ENCODE data around the gene IQGAP3.
A peak's percentile ranks its signal among the peaks of the same experiment; 100 is the strongest.

The IQGAP3 gene

DNA sequence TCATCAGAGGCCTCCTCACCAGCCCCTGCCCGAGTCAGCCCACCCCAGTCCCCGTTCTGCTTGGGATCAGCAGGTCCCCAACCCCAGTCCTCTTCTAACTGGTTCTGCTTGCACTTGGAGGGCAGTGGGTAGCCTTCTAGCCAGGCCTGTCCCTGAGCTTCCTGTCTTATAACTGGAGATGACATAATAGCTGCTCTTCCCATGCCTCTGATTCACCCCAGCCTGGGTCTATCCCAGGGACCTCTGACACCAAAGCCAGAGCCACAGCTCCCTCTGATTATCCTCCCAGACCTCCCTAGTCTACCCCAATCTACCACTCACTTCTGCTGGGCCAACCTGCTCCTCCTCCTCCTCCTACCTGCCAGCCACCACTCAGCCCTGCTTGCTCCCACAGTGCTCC lies 31.4 kb downstream of the IQGAP3 start:
- DNase-seq (ENCODE audit: low read depth) = peak; percentile 43

DNA sequence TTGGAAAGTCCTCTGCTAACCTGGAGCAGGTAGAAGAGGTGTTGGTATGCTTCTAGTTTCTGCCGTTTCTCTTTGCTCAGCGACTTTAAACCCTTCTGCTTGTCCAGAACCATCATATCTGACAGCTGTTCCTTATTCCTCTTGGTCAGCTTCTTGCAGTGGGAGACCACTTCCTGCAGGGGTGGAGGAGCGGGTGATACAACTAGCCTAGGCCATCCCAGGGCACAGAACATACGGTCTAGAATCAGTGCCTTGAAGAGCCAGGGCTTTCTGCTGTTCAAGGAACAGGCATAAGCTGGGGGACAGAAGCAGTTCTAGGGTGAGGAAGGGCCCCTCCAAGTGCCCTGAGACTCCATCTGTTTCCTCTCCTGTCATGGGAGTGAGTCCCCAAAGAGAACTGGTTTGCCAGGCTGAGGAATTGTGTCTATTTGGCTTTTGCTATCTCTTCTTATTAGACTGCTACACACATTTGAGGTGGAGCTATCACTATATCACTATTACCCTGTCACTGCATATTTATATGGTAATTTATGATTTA lies 32.5 kb downstream of the IQGAP3 start:
- no peak for DNase-seq (ENCODE audit: low read depth)

DNA sequence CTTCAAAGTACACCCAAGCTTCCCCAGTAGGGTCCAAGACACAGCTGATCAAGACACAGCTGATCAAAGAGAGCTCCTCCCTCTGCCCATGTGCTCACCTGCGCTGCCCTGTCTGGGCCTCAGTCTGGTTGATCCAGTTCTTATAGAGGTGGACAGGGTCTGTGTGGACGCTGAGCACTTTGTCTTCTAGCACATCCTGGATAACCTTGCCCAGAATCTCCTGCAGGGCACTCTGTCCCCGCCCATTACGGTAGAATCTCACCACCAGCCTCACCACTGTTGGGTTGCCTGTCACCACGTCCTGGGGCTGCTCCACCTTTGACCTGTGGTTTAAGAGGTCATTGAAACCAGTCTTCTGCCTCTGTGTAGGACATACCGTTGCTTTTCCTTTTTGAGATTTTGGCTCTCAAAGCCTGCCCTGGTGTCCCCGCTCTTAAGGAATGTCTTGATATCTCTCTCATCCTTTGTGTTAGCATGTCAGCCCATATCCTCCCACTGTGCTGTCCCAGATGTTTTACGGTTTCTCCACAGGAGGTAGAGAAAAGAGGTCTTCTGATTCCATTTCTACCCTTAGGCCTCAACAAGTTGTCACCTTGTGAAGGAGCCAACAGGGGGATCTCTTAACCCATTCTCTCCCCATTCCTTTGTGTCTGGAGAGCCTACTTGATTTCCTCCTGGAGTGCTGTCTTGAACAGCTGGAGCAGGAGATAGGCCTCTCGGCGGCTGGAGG lies 33.5 kb downstream of the IQGAP3 start:
- no peak for DNase-seq (ENCODE audit: low read depth)

DNA sequence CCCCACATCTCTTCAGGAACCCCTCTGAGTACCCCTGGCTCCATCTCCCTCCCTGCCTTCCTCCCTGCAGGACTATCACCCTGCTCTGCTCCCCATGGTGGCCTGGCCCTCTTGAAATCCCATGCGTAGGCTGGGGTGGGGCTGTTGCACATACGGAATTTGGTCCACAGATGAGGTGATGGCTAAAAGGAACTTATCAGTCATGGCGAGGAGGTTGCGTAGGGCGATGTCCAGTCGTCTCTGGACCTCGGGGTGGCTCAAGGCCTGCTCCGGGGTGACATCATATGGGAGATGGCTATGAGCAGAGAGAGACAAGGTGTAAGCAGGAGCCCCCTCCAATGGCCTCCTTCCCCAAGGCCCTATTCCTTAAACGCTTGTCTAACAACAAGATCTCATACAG lies 35.3 kb downstream of the IQGAP3 start:
- DNase-seq (ENCODE audit: low read depth) = no peak

DNA sequence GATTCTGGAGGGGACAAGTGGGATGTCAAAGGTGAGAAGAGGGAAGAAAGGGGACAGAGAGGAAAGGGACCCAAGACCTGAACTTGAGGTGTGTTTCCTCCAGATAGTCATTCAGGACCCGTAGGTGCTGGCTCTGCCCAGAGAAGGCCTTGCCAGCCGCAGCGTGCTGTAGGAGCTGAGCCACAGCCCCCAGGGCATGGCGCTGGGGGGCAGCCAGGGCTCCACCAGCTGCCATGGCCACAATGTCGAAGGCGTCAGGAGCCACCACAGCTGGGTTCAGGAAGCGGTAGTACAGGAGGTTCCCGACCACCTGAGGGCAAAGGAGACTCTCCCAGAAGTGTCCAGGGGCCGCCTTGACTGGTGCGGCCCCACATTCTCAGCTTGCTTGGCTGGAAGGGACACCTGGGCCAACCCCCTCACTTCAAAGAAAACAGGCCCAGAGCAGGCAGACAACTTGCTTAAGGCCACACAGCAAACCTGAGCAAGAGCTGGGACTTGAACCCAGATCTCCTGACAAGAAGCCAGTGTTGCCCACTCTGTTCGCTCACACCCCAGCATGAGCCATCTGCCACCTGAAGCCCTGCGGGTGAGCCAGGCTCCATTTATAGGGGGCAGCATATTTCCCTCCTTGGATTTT lies 37.8 kb downstream of the IQGAP3 start:
- DNase-seq (ENCODE audit: low read depth) = no peak

DNA sequence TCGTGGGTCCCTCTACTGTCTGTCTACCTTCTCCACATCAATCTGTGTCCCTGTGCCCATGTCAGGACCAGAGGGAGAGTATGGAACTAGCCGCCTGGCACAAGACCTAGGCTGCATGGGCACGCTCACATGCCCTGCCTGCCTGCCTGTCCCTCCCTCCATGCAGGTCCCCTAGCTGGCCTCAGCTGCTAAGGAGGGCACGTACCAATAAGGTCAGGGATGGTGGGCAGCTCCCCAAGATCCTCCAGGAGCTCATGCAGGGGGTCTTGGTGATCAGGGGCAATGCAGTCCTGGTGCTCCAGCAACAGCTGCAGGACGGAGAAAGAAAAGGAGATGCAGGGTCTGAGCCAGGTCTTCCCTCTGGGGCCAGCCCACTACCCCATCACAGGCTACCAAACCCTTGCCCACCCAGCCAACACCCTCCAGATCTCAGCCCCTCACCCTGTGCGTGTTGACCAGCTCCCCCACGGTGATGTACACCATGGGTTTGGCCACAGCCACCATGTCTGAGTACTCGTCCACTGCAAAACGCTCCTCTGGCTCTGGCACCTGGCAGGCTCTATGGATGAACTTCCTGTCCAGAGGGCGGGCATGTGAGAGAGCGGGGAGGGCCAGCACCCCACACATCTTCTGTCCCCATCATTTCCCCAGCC lies 38.7 kb downstream of the IQGAP3 start:
- DNase-seq (ENCODE audit: low read depth) = no peak

DNA sequence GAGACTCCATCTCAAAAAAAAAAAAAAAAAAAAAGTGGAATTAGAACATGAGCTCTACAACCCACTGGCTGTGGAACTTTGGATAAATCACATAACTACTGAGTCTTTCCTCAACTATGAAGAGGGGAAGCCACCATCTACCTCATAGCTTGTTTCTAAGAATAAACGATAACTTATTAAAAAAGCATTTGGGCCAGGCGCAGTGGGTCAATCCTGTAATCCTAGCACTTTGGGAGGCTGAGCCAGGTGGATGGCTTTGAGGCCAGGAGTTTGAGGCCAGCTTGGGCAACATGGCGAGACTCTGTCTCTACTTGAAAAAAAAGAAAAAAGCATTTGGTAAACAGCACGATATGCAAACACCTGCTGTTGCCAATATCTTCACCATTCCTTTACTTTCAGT lies 40.0 kb downstream of the IQGAP3 start:
- DNase-seq (ENCODE audit: low read depth) = no peak

DNA sequence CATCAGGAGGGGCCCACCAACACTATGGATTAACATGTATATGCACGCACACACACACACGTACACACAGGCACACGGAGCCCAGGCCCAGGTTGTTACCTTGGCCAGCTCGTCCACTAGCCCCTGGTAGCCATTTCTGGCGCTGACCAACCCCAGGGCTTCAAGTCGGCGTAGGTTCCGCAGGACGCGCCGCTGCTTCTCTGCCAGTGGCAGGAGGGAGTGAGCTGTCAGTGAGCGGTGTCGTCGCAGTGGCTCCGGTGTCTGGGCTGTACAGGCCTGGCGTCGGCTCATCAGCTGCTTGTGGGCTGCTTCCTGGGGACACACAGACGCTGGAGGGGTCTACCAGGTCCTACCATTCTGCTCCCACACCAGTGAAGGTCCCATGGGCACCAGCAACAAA lies 42.4 kb downstream of the IQGAP3 start:
- DNase-seq (ENCODE audit: low read depth) = no peak

DNA sequence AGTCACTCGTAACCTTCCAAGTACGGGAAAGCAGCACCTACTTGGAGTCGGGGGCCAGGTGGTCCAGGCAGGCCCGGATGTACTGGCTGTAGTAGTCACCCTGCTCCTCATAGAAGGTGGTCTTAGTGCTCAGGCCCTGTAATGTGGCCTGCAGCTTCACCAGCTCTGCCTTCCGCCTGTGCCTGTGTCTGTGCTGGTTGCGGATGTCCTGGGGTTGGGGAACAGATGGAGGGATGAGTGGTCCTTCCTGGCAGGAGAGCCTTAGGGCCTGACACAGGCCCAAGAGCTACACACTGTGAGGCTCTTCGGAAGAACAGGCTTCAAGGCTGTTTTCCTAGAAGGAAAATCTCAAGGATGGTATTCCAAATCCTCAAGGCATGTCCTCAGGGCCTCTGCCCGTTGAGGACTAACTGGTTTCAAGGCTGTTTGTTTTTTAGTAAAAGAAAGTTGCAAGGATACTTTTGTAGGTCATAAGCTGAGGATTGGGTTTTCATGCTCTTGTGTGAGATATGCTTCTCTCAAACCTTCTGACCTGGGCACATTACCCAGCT lies 43.4 kb downstream of the IQGAP3 start:
- no peak for DNase-seq (ENCODE audit: low read depth)

DNA sequence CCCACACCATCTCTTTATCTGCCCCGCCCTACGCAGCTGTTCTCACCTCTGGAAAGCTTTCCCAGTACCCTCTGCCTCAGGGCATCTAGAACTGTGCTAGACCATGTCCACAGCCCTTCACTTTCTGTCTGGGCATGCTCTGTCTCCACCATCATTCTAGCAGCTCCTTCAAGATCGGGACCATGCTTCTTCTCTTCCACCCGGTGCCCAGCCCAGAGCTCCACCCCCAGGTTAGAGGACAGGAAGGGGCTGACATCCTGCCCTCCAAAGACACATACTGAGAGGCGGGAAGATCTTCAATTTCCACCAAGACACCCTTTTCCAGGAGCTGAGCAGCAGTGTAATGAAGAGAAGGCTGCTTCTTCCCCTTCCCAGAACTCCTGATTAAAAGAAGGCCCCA lies 44.1 kb downstream of the IQGAP3 start:
- no peak for DNase-seq (ENCODE audit: low read depth)

DNA sequence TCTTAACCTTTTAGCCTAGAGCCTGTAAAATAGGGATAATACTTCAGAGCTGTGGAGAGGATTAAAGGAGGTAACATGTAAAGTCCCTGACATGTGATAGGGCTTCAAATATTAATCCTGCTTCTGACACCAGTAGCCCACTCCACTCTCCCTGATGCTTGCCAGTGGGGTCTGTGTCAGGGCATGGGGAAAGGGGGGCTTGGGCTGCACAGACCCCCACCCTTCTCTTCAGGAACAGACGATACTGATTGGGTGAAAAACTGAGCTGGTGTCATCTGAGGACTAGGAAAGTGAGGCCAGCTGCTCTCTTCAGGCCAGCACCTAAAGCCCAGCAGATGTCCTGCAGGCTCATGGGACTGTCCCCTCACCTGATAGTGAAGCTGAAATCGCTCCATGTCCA lies 44.8 kb downstream of the IQGAP3 start:
- no peak for DNase-seq (ENCODE audit: low read depth)

DNA sequence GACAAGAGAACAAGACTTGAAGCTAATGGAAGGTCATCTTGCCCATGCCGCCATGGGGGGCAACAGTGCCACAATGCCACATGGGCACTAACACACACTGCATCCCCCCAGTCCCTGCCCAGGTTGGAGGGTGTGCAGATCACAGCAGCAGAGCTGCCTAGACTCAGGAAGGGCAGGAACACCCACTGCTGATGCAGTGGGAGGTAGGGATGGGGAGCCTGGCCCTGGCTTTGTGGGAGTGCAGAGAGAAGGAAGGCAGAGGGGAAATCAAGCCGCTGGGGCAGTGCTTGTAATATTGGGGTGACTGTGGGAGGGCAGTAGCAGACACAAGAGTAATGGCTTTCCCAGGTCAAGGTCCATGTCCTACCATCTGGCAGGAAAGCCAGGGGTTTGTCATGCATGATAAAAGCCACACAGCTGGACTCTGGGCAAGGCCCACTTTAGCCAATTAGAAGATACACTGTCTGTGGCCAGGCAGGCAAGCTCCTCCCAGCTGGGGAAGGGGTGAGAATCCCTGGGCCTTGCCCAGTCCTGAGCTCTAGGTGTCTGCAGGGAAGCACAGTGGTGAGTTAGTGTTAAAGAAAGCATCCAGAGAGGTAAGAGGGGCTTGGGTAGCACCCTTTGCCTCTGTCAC lies 46.4 kb downstream of the IQGAP3 start:
- DNase-seq (ENCODE audit: low read depth) = no peak

DNA sequence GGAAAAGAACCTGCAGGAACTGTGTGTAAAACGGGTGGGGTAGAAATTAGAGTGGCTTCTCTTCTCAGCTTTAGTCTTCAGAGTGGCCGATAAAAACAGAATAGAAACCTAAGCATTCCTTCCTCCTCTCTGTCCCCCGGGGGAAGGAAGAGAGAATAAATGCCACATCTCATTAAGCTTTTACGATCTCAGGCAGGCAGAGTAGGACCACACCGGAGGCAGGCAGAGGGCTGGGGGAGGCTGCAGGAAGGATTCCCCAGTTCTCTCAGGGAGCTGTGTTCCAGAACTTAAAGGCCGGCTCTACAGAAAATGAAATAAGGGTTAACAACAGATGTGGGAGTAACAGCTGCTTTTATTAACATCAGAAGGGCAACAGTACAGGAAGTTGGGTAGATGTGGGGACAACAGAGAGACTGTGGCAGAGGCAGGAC lies 47.3 kb downstream of the IQGAP3 start:
- DNase-seq (ENCODE audit: low read depth) = peak; percentile 66

DNA sequence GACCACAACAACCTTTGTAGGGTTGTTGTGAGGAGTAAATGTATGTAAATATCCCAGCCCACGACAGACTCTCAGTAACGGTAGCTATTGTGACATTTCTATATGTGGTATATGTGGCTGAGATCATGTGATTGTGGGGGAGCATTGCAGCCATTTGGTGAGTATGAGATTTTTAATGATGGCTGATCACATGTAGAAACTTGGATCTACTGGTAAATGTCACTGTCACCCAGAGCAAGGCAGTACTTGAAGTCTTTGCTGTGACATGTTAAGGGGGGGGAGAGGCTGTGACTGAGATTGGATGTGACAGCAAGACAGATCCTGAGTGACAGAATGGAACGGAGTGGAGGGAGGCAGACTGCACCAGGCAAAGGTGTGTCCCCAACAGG lies 47.9 kb downstream of the IQGAP3 start:
- no peak for DNase-seq (ENCODE audit: low read depth)

DNA sequence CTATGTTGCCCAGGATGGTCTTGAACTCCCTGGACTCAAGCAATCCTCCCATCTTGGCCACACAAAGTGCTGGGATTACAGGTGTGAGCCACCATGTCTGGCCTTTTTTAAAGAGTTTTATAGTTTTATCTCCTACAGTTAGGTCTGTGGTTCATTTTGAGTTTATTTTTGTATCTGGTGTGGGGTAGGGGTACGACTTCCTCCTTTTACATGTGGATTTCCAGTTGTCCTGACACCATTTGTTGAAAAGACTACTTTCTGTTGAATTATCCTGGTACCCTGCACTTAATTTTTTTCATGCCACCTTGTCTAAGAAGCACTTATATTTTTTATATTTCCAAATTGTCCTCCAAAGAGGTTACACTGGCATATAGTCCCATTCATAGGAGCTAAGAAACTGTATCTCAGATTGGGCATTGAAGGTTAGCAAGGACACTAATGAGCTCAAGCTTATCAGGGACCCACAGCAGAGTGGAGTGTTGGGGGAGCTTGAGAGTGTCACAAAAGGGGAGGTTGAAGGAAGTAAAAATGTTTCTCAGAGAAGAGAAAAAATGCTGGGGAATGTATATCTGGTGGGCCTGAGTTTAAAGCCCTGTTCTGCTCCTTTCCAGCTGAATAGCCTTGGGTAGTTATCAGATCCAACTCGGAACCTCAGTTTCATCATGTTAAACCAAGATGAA lies 48.4 kb downstream of the IQGAP3 start:
- DNase-seq (ENCODE audit: low read depth) = no peak

DNA sequence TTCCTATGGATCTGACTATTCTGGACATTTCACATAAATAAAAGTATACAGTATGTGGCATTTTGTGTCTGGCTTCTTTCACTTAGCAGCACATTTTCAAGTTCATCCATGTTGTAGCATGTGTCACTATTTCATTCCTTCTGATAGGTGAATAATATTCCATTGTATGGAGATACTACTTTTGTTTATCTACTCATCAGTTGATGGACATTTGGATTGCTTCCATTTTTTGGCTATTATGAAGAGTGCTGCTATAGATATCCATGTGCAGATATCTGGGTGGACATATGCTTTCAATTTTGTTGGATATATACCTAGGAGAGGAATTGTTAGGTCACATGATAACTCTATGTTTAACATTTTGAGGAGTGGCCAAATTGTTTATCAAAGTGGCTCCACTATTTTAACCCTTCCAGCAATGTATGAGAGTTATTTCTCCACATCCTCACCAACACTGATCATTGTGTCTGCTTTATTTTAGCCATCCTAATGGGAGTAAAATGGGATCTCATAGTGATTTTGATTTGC lies 49.9 kb downstream of the IQGAP3 start:
- no peak for DNase-seq (ENCODE audit: low read depth)

DNA sequence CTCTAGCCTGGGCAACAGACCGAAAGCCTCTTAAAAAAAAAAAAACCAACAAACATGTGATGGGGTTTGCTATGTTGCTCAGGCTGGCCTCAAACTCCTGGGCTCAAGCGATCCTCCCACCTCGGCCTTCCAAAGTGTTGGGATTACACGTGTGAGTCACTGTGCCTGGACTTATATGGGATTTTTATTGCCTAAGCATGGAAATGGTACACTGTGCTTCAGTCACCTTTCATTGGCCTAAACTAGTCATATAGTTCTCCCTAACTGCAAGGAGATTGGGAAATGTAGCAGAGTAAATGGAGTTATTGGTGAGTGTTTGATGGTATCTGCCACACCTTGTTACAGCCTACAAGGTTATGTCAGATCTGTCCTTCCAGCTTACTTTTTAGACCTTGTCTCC lies 54.6 kb downstream of the IQGAP3 start:
- peak; percentile 40 for DNase-seq (ENCODE audit: low read depth)

DNA sequence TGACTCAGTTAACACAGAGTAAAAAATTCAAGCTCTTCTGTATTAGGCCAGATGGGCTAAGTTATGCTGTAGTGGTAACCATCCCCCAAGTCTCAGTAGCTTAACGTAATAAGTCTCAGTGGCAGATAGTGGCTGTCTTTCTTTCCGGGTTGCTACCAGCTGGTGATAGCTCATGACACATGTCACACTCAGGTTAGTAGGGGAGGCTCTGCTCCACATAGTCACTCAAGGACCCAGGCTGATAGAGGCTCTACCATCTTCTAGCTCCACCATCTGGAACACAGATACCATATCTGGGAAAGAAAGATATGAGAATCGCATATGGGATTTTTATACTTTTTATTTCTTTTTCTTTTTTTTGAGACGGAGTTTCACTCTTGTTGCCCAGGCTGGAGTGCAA lies 55.5 kb downstream of the IQGAP3 start:
- DNase-seq (ENCODE audit: low read depth) = no peak

DNA sequence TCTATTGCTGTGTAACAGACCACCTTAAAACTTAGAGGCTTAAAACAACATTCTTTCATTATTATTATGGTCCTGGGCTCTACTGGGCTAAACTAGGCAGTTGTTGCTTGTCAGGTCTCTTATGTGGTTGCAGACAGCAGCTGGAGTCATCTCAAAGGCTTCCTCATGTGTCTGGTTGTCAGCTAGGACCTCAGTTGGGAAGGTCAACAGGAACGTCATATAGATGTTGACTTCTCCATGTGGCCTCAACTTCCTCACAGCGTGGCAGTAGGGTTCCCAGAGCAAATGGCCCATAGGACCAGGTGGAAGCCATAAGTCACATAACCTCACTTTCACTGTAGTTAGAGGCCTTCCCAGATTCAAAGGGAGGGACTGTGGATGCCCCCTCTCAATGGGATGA lies 56.4 kb downstream of the IQGAP3 start:
- DNase-seq (ENCODE audit: low read depth) = no peak

DNA sequence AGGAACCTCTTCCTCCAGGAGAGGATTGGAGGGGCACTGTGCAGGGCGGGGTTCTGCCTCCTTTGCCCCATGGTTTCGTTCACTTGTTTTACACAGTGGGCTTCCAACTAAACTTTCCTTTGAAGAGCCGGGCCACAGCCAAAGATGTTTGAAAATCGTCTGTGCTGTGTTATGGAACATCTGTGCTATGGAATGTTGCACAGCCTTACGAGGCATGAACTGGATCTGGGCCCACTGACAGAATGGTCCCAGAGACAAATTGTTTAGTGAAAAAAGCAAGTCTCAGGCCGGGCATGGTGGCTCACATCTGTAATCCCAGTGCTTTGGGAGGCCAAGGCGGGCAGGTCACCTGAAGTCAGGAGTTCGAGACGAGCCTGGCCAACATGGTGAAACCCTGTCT lies 59.2 kb downstream of the IQGAP3 start:
- DNase-seq (ENCODE audit: low read depth) = peak; percentile 28

DNA sequence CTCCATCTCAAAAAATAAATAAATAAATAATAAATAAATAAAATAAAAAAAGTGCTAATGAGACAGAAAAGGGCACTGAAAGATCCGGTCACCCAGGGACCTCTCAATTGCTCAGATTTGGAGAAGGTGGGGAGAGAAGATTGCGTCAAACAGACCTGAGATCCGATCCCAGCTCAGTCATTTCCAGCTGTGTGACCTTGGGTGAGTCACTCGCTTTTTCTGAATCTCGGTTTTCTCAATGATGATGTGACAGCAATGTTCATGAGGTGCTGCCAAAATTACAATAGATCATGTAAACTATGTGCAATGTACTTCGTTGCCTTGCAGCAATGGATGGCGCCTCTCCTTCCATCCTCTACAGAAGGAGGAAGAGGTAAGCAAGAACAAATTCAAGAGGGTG lies 60.7 kb downstream of the IQGAP3 start:
- peak; percentile 40 for DNase-seq (ENCODE audit: low read depth)

DNA sequence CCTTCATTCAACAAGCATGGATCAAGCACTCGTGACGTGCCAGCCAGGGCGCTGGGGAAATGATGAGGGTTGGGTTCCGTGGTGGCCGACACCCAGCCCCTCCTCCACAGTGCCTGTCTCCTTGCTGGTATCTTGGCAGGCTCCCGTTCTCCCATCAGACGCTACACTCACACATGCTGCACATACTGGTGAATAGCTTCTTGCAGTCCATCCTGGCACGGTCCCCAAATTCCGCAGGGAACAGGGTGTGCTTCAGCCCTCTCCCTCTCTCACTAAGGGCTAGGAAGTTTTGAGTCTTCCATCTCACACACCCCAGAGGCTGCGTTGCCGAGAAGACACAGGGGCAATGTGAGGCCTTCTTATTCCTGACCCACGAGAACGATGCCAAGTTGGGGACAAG lies 61.7 kb downstream of the IQGAP3 start:
- DNase-seq (ENCODE audit: low read depth) = peak; percentile 95

All from EH (cell line).